NCI-H2227 (cell line): Measurements from ENCODE around the gene NUP214.
"Not testable (repeated sequence)": the region's sequence is repeated elsewhere in the genome, so short reads cannot be mapped to it uniquely, and the experiment has no call there.

ENCODE experiments used
- DNase-seq: peaks from one replicate; lab custom pipeline; 2025; ENCODE audit not compliant: unreplicated experiment; lab: John Stamatoyannopoulos, UW

Gene NUP214

DNA sequence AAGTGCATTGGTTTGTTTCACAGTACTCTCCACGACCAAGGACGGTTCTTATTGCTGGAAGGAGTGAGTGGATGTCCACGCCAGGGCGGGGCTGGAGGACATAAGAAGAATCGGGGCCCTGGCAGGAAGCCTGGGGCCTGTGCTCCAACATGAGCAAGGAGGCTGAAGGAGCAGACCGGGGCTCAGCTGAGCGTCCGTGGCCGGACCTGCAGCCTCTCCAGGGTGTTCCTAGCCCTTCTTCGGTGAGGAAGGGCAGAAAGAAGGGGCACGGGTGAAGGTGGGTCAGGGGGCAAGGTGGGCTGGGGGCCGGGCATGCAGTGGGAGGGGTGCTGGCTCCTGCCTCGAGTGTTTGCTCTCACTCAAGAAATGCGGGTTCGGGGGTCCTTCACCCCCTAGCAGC, 132.8 kb downstream of the NUP214 start:
- DNase-seq: no peak

DNA sequence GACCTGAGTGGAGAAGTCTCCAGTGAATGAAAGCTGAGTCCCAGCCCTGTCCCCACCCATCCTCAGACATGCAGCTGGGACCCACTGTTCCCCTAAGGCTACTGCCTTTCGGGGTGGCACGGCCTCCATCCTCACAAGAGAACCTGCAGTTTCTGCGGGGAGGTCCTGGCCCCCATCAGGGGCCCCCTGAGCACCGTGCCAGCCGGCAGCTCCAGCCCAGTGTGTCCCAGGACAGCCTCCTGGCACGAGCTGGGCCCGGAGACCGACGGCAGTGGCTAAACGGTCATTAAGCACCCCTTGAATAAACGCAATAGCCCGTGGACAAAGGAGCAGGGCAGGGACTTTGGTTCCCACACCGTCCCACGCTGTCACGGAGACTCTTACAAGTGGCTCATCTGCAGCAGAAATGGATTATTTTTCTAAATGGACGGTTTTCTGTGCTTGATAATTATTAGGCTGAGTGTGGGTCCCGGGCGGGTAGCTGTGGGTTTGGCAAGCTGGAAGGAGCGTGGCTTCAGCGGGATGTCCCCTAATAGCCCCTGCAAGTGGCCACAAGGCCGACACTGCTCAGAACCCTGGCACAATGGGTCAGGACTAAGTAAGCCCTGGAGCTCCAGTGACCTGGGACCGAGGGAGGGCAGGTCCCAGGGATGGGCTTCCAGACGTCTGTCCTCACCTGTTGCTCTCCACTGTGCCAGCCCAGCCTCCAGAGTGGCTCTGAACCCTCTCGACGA, 133.5 kb downstream of the NUP214 start:
- no peak for DNase-seq

DNA sequence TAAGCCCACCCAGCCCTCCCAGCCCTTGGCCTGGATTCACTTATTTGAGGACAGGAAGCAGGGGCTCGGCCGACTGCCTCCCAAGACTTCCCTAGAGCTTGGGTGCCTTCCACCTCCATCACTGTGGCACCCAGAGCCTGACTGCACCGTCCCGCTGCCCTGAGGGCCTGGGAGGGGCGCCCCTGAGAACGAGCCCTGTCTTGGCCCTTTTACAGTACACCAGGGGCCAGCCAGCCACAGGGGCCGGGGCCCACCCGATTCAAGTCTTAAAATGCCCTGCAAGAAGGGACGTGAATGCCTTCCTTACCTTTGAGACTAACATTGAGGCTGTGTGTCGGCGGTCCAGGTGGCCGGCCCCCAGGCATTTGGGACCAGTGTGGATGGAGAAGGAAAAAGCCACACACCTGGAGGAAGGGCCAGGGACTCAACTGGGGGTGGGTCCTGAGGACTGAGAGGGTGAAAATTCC, 134.1 kb downstream of the NUP214 start:
- DNase-seq: no peak

DNA sequence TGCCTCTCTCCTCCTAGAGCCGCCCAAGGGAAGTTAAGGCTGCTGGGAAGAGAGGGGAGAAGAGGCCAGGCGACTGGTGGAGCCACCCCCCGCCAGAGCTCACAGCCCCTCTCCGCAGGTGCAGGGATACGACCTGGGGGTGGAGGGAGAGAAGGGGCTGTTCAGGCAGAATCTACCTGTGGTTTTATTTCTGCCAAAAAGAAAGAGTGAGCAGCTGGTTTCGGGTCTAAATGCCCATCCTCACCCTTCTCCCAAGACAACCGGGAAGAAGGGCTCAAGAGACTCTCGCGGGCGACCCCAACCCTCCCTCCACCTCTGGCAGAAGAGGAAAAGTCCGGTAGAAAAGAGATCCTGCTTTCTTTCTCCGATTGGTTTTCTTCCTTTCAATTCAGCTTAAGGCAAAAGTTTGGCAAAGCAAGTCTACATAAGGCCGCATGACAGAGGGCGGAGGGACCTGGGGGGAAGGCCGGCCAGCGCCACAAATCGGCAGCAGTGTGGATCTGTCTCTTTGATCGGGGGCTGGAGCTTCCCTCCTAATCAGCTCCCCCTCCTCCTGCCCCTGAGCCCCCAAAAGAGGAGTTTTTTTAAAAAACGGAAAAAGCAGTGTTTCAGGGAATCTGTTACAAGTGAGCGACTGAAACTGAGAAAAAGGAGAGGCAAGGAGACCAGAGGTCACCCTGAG, 134.7 kb downstream of the NUP214 start:
- DNase-seq: no peak

DNA sequence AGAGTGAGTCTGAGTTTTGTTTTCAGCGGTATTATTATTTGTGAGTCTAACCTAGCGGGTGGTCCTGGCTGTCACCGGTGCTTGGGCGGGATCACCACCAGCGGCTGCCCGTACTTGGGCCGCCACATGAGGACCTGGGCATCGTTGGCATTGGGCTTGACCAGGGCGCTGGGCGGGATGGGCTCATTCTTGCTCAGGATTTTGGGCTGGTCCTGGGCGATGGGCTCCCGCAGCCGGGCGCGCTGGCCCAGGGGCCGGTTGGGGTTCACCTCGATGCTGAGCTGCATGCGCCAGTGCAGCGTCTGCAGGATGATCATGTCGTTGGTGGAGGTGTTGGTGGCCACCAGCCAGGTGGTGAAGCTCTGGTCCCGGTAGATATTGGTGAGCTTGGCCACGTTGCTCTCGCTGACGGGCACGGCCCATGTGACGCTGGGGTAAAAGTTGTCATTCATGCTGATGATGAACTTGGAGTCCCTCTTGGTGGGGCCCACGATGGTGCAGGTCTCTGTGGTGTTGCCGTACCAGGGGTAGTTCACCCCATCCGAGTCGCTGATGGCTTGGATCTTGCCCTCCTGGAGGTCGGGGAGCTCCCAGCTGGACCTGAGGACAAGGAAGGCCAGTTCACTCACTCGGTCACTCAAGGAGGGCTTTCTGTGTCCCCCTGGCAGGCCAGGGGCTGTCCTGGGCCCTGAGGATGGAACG, 135.5 kb downstream of the NUP214 start:
- DNase-seq: no peak

DNA sequence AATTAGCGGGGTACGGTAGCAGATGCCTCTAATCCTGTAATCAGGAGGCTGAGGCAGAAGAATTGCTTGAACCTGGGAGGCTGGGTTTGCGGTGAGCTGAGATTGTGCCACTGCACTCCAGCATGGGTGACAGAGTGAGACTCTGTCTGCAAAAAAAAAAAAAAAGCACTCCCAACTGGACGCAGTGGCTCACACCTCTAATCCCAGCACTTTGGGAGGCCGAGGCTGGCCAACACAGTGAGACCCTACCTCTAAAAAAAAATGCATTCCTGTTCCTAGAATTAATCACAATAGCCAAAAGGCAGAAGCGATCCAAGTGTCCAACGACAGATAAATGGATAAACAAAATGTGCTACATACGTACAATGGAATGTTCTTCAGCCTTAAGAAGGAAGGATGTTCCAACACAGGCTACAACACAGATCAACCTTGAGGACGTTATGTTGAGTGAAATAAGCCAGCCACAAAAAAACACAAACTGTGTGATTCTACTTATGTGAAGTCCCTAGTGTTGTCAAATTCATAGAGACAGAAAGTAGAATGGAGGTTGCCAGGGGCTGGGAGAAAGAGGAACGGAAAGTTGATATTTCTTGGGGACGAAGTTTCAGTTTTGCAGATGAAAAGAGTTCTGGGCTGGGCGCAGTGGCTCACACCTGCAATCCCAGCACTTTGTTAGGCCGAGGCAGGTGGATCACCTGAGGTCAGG, 137.1 kb downstream of the NUP214 start:
- no peak for DNase-seq

DNA sequence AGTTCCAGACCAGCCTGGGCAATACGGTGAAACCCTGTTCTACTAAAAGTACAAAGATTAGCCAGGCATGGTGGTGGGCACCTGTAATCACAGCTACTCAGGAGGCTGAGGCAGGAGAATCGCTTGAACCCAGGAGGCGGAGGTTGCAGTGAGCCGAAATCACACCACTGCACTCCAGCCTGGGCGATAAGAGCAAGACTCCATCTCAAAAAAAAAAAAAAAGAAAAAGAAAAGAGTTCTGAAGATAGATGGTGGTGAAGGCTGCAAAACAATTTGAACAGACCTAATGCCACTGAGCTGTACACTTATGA, 137.6 kb downstream of the NUP214 start:
- not testable (repeated sequence) for DNase-seq

DNA sequence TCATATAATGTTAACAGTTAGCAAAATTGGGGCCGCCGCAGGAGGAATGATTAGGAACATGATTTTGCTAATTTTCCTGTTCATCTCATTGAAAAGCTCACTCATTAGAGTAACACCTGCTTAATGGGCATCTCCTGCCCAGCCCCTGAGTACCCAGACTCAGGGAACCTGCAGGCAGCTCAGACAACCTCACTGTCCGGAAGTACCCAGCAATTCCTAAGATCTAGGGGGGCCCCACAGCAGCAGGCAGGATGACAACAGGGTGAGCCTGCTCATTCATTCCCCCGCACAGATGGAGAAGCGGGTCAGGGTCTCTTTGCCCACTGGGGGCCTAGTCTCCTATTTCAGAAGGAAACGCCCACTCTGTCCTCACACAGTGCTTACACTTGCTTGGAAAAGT, 138.3 kb downstream of the NUP214 start:
- DNase-seq: no peak

DNA sequence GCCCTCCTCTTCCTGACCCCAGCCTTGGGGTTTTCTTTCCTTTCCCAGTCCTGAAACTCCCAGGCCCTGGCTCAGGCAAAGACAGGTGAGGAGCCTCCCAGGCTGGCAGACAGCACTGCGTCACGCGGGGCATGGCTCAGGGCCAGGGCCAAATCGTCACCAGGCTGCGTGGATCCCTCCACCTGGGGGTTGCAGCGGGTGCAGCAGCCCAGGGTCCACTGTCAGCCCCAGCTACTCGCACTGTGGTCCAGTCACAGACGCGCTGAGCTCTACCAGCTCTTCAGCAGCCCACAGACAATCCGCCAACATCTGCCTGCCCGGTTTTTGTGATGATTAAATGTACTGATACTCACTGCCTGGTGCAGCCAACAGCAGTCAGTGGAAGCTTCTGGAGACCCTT, 138.8 kb downstream of the NUP214 start:
- no peak for DNase-seq

DNA sequence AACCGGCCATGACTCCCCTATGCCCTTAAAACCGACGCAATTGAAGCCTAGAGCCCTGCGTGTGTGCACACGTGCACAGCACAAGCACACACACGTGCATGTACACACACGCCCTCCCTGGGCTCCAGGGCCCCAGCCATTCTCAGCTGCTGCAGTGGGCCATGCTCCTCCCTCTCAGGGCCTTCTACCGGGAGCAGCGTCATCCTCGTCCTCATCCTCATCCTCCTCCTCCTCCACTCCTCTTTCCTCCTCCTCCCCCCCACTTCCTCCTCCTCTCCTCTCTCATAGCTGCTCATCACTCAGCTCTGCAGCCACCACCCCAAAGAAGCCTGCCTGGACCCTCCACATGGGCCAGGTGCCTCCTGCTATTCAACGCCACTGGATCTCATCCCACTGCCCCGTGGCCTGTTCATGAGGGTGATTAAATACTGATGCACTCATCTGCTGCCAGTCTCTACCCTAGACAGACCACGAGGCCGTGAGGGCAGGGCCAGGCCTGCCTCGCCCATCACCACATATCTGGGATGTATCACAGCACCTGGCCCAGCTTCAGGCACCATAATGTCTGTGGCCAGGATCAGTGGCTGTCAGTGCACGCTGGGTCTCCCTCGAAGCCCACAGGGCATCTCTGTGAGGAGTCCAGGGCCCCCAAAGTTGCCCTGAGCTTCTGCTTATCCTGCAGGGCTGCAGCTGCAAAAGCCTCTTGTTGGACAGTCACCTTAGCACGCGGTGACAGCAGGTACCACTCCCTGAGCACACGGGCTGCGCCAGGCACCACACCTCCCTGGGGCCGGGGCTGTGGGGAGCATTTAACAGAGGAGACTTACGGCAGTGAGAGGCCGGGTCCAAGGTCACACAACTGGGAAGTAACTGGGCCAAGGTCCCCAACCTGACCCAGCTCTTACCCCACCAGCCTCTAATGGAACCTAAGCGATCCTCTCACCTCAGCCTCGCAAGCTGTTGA, 141.2 kb downstream of the NUP214 start:
- DNase-seq: no peak

DNA sequence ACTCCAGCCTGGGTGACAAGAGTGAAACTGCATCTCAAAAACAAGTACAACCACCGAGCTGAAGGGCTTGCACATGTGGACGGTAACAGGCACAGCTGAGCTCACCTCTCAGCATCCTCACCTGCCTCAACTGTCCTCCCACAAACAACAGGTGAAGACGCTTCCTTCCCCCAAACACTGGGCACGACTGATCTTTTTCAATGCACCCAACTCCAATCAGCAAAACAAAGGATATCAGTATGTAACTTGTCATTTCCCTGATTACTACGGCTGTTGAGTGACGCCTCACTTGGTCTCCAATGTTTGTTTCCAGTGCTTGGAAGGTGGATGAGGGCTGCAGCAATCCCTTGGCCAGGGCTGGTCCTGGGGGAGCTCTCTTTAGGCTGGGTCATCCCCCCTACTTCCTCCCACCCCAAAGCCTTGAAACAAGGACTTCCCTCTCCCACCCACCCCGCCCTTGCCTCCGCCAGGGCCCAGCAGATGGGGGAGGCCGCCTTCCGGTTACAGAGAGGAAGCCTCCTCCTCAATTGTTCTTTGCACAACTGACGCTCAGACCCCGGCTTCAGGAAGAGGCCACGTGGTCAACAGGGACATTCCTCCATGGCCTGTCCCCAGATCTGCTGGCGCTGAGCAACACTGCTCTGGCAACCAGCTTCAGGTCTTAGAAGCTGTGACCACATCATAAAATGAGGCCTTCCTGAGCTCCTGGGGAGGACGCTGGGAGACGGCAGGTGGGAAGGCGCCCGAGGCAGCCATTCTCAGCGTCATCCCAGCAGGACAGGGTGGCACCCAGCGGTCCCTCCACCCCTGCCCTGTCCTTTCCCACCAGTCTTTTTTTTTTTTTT, 145.0 kb downstream of the NUP214 start:
- no peak for DNase-seq

DNA sequence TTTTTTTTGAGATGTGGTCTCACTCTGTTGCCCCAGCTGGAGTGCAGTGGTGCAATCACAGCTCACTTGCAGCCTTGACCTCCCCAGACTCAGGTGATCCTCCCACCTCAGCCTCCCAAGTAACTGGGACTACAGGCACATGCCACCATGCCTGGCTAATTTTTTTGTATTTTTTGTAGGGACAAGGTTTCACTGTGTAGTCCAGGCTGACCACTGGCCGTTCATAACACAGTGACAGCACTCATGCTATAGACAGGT, 145.6 kb downstream of the NUP214 start:
- not testable (repeated sequence) for DNase-seq

DNA sequence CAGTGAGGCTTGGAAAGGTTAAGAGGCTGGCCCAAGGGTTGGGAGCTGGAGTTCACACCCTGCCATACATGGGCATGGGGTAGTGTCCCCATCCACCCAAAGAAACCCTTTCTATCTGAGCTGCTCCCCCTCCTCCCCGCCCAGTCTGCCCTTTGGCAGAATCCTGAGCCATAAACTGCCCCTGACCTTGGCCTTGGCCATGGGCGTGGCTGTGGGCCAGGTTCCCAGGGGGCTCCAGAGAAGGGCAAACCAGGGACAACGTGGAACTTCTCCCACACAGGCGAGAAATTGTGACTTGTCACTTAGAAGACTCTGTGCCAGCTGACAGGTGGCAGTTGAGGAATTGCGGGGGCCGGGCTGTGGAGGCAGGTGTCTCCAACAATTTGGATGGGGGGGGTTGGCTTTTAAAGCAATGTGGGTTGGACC, 146.1 kb downstream of the NUP214 start:
- DNase-seq: no peak

DNA sequence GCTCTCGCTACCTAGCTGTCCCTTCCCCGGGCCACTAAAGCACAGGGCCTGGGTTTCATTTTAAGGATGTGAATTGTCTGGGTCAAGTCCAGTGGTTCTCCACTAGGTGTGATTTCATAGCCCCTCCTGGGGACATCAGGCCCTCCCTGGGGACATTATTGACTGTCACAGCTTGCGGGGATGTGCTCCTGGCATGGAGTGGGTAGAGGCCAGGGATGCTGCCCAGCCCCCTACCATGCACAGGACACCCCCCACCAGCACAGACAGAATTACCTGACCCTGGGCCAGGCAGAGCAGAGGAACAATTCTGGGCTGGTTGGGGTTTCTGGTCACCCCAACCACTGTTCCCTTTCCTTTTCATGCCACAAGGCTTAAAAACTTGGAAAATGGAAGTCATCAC, 146.8 kb downstream of the NUP214 start:
- DNase-seq: no peak

DNA sequence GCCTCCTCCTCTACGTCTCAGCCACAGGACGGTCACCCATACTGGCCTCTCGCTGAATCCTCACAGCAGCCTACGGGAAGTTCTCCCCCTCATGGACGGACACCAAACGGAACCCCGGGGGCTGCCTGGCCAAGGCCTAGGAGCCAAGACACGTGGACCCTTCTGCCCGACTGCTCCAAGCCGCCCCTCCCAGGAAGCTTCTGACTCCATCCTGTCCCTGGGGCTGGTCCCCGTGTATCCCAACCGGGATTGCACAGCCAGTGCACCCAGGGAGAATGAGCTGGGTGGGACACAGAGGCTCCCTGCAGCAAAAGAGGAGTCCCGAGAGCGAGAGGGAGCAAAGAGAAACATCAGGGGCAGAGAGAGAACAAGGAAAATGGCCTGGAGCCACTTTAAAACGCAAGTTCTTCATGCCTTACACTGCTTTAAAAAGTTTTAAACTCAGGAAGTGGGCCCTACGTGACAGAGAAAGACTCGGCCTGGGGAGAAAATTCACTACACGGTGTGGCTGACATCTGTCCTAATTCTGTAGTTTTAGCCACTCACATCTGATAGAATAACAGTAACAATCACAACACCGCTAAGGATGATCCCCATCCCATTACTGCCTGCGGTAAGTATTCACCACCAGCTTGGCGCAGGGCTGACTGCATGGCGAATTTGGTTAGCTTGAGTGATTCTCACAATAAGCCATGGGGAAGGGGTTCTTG, 147.9 kb downstream of the NUP214 start:
- no peak for DNase-seq

DNA sequence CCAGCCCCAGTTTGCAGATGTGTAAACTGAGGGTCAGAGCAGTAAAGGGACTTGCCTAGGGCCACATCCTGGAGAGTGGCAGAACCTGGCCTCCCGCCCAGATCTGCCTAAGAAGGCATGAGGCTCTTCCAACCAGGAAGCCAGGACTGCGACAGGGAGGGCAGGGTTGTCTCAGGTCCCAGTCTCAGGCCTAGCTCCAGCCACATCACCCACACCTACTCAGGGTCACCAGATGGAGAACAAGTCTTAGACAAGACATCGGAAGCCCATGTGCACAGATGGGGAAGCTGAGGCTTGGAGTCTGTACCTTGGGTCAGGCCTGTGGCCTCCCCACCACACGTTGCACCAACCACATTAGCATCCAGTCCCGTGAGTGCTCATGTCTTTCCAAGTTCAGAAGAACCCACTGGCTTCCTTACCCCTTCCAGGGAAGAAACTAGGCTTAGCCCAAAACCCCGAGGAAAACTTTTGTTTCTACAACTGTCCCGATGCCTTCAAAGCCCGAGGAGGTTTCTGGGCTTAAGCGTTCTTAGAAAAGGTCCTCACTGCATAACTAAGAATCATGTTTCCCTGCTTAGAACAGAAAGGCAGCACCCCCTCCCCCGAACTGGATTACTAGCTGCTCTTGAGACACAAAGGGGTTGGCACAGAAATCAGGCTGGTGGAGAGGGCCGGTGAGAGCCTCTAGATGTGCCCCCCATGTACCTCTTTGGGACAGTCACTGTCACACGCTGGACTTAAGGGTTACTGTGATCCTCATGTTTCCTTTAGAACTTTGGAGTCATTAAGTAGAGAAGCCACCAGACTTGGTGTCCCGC, 148.7 kb downstream of the NUP214 start:
- no peak for DNase-seq

DNA sequence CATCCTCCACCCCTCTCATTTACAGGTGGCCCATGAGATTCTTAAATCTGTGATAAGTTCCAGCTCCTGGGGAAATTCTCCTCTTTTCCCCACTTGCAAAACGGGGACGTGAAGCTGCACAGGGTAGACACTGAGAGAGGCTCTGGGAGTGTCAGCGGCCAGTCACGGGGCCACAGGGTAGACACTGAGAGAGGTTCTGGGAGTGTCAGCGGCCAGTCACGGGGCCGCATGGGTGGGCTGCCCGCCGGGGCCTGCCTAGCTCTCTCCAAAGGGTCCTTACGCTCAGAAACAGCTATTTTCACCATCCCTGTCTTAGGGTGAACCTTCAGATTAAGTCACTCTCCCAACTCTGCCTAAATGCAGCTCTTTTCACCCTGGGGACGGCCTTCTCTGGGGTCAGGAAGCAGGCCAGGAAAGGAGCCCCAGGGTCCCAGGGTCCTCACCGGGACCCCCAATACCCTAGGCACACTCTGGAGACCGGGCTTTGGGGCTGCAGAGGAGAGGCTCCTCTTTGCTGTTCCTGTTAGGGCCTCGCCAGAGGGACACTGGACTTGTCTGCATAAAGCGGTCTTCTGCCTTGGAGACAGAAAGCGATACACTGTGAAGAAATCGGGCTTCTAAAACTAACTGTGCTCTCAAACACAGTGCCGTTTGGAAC, 149.4 kb downstream of the NUP214 start:
- no peak for DNase-seq
